Measurements from ENCODE around the gene ARF5.

The ARF5 gene

DNA sequence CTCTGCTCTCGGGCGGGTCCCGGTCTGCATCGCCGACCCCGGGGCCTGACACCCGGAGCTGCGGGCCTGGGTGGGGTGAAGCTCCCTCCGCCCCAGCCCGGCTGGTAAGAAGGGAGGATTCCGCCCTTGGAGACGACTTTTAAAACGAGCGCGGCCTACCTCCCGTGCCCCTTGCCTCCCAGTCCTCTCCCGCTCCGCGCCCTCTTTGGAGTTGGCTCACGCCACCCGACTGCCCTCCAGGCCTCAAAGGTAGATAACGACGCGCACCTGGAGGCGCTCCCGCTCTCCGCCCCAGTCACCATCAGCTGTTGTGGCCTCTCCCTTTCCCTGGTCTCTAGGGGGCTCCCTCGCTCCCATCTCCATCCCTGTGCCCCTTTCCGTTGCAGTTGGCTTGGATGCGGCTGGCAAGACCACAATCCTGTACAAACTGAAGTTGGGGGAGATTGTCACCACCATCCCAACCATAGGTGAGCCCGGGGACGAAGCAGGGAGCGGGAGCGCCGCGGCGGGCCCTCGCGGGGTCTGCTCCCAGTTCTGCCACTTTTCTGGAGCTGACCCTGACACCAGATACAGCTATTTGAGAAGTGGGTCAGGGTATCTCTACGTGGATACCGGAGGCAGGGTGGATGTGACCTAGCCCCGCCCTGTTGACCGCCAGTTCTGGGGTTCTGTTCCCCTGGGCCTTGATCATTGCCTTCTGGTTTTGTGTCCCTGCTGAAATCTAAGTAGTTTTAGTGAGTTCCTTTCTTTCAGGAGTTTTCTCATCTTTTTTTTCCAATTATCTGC is 679 bp downstream of the ARF5 start:
- peak; percentile 58 for DNase-seq (ENCODE audit: low spot score)

DNA sequence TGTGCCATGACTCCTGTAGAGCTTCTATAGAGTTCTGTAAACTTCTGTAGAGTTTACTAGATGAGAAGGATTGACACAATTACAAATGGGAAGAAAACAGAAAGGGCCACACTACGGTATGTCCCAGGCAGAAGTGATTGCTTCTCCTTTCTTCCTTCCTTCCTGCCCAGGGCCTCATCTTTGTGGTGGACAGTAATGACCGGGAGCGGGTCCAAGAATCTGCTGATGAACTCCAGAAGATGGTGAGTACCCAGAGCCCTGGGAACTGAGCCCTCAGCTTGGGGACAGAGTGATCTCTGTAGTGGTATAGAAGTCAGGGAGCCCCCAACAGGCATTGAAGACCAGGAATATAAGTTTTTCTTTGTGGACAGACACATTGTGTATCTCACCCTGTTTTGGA is 1.7 kb downstream of the ARF5 start:
- DNase-seq (ENCODE audit: low spot score): peak; percentile 19

- DNase-seq (ENCODE audit: low spot score): no peak
Observed at GRCh38 chr7:127591189-127591588, 3.0 kb downstream of the ARF5 start.

- DNase-seq (ENCODE audit: low spot score): no peak
Observed at GRCh38 chr7:127591591-127591990, 3.4 kb downstream of the ARF5 start.

- no peak for DNase-seq (ENCODE audit: low spot score)
Observed at GRCh38 chr7:127592550-127592949, 4.3 kb downstream of the ARF5 start.

DNA sequence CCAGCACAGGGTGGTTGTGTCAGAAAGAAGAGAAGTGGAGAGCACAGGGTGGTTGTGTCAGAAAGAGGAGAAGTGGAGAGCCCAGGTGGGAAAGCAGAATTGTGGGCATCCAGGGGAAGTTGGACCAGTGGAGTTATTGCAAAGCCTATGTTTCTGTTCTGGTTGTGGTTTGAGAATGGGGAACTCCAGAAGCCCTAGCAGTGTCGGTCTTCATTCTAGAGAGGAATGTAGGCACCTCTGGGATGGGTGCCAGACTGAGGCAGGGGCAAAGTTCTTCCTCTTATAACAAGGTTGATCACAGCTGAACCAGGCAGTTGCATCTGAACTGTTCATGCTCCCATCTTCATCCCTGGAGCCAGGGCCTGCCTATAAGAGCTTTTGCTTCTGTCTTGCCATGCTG is 6.3 kb downstream of the ARF5 start:
- DNase-seq (ENCODE audit: low spot score): peak; percentile 81

DNA sequence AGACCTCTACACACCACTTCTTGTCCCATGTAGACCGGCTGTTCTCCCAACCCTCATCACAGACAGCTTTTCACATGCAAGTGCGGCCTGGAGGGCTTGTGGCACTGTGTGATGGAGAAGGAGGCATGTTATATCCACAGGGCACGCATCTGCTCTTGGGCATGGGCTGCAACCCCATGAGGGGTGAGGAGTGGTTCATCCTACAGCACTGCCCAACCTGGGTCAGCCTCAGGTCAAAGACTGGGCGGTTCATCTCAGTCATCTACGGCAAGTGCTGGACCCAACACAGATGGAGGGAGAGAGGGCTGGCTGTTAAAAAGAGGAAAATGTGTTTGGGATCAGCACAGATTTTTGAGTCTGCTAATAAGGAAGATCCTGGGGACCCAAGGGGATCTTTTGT is 7.5 kb downstream of the ARF5 start:
- DNase-seq (ENCODE audit: low spot score): no peak

- DNase-seq (ENCODE audit: low spot score): no peak
Observed at GRCh38 chr7:127598318-127598717, 10.1 kb downstream of the ARF5 start.

GRCh38 chr7:127600885-127601284 is 12.7 kb downstream of the ARF5 start:
- no peak for DNase-seq (ENCODE audit: low spot score)

- no peak for DNase-seq (ENCODE audit: low spot score)
Observed at GRCh38 chr7:127608446-127608845, 20.2 kb downstream of the ARF5 start.

GRCh38 chr7:127609297-127609696 is 21.1 kb downstream of the ARF5 start:
- no peak for DNase-seq (ENCODE audit: low spot score)

- DNase-seq (ENCODE audit: low spot score): no peak
Observed at GRCh38 chr7:127612263-127612662, 24.1 kb downstream of the ARF5 start.

- DNase-seq (ENCODE audit: low spot score): no peak
Observed at GRCh38 chr7:127616724-127617123, 28.5 kb downstream of the ARF5 start.

- DNase-seq (ENCODE audit: low spot score): no peak
Observed at GRCh38 chr7:127618042-127618441, 29.8 kb downstream of the ARF5 start, which contains the start of gene PAX4. PAX4 (minus strand) TSS chr7:127618142; CDS start chr7:127615928, 2,214 bp downstream.

DNA sequence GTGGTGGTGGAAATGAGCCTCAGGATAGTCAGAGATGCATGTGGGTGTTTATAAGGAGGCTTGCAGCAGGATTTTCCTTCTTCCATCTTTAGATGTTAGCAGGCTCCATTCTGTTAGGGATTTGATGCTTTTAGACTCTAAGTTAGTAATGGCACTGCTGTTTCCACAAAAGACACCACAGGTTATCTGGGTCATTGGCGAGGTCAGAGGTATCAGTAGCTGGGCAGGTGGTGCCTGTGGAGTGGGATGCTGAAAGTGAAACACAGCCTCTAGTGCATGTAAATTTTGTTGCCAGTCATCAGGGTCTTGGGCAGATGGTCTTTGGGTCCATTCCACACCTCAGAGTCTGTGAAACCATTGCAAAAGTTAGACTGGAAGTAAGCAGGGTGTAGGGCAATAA is 30.6 kb downstream of the ARF5 start:
- DNase-seq (ENCODE audit: low spot score): no peak

DNA sequence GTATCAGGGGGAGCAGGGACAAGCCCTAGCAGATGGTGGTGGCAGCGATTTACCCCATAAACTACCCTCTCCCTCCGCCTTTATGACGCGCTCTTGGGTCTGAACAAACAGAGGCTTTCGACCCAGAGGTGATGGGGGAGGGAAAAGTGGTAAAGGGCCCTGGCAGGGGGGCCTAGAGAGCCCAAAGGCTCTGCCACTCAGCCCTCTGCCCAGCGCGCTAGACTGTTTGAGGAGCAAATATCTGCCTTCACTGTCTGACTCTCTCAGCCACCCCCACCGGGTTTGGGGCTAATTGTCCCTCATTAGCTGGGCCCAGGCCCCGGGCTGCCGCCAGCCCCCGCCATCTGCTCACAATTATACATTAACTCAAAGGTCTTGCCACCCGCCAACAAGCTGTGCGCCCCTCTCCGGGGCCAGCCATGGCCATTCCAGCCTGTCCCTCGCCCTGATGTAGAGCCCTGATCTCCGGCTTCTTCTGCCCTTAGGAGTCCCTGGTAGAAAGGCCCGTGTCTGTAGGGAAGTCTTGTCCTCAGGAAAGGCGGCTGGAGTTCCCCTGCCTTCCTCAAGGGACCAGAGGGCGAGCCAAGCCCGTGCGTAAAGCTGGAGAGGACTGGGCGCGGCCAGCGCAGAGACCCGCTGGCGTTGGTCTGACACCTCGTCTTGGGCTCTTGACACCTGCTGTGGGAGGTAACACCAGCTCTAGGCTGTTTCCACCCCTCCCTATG is 31.6 kb downstream of the ARF5 start:
- no peak for DNase-seq (ENCODE audit: low spot score)

DNA sequence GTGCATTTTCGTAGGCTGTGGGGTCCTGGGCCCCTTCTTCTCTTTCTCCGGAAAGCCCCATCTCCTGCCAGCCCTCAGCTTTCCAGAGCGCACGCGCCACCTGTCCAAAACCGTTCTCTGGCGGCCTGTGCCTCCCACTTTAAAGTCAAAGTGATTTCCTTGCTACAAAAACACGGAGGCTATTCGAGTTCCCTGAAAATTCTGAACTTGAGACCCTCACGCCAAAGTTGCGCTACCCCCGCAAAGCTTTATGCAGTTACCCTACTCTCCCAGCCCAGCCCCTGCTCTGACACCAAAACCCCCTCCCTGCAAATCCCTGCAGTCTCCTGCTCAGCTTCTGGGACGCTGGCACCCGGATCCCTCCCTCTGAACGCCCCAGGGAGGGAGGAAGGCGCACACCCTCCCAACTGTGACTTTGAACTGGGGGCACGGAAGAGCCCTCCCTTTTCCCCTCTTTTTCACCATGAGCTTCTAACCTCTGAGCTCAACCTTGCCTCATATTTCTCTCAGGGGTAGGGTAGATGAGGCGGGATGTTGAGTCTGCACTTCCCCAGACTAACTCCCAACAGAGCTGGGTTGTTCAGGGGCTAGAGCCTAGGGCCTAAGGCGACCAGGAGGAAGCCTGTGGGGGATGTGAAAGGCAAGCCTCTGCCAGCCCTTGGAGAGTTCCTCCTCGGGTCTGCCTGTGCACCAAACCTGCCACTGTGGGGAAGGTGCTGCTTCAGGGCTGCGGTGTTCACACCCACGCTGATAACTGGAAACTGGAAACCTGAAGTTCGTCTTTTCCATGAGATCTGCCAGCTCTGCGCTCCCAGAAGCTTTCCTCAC is 32.4 kb downstream of the ARF5 start:
- peak; percentile 5 for DNase-seq (ENCODE audit: low spot score)

DNA sequence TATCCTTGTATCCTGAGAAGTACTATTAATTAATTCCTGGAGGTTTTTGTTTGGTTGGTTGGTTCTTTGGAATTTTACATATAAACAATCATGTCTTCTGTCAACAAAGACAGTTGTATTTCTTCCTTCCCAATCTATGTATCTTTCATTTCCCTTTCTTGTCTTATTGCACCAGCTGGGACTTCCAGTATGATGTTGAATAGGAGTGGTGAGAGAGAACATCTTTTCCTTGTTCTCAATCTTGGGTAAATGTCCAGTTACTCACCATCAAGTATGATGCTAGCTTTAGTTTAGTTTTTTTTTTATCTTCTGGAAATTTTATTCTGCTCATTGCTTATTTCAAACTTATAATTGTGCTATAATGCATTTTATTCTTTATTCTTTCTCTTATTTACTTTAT is 37.1 kb downstream of the ARF5 start:
- DNase-seq (ENCODE audit: low spot score): no peak

GRCh38 chr7:127628445-127628844 is 40.2 kb downstream of the ARF5 start:
- DNase-seq (ENCODE audit: low spot score): no peak

DNA sequence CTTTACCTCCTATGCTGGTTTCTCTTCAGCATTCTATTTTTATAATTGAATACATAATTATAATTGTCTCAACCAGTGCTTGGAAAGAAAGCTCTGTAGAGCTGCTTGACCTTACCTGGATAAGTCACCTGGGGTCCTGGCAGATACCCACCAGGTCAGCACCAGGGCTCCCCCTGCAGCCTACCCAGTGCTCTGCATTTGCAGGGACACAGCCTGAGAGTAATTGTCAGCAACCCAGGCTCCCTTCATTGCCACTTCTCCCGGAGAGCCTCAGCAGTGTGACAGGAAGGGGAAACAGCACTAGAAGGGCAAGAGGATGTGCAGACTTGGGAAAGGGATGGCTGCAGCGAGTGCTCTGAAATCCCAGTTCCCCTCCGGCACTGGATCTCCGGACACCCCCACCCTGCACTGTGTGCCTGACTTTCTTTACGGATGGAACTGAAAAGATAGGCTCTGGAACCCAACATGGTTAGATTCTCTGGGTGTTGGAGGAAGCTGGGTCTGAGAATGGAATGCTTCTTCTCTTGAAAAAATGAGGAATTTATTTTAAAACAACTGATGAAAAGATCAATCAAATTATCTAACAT is 41.1 kb downstream of the ARF5 start:
- DNase-seq (ENCODE audit: low spot score): no peak

GRCh38 chr7:127632276-127632910 is 44.2 kb downstream of the ARF5 start:
- no peak for DNase-seq (ENCODE audit: low spot score)

Data from pons (tissue), 1 donor.